ENCODE results near the gene WRAP73.

The WRAP73 gene

DNA sequence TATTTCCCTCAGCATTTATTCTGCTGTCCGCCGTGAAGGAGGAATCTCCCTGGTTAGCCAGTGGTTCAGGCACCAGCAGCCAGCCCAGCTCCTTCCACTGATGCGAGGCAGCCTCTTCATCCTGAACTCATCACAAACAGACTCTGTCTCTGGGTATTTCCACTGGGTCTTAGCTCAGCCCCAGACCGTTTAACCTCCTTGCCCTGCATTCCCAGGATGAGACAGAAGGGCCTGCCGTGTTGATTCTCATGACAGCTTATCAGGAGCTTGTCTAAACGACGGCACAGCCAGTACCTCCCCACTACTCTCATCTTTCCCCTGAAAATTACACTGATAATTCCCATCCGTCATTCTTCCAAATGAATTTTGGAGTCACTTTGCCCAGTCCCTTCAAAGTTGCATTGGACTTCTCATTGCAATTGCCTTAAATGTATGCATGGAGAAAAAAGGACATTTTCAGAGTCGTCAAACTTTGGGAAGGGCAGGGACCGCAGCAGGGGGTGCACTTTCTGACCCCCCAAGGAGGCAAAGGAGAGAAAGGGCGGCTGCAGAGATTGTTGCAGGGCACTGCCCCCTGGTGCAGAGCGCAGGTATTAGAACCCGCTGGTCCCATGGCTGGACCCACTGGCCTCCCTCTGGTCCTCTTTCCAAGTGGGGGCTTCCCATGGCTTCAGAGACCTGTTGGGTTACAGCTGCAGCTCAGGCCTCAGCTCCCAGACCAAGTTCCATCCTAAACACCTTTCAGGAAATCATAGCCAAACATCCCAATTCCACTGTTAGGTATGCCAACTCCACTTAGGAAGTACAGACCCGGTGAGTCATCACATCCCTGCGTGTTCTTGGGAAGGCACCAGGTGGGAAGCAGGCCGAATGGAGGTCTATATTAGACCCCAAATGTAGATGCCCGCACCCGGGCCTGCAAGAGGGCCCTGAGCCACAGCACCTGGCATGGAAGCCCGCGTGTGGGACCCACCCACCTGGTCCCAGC lies 34.9 kb downstream of the WRAP73 start:
- DNase-seq (ENCODE audit: low read depth in 2 of 2, low spot score in 1 of 2): no peak

DNA sequence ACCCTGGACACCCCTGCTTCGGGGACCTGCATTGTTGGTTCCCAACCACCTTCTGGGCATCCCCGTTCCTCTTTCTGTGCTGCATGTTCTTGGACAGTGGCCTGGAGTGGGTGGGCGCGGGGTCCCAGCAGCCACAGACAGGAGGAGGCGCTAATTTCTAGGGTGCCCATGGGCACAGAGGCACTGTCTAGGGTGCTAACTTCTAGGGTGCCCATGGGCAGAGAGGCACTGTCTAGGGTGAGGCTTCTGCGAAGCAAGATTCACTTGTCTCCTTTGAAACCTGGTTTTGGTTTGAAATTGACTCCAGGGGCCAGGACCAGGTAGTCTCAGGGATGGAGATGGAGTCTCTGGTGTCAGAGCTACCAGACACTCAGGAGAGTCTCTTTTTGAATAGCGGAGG lies 37.8 kb downstream of the WRAP73 start:
- DNase-seq (ENCODE audit: low read depth in 2 of 2, low spot score in 1 of 2): no peak

DNA sequence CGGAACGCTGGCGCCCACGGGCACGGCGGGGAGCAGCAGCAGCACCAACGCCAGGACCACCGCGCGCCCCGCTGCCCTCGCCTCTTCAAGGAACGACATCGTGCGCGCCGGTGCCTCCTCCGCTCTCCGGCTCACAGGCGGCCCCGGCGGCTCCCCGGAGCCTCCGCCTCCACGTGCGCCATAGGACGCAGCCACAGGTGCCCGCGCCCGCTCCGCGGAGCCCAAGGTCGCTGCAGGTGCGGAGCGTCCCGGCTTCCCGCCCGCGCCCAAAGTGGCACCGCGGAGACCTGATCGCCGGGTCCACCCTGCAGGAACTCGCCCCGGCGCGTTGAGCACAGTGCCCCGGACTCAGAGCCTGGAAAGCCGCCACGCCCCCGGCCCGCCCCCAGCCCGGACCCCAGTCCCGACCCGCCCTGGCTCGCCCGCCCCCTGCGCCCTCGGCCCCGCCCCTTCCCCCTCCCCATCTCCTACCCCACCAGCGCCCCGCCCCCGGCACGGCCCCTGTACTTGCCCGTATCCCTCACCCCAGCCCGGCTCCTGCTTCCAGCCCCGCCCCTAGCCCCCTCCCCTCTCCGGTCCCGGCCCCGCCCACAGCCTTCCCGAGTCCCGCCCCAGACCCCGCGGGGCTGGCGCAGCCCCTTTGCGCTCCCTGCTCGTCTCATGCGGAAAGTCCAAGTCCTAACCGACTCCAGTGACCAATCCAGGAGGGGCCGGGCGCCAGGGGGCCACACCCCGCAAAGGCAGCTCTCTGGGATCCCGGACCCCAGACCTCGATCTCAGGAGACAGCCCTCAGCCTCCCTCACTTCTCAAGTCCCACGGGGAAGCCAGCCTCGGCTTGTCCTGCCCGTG lies 38.5 kb downstream of the WRAP73 start, which contains the start of gene MEGF6:
TSS of gene MEGF6 (minus strand) at position 339 of the 850 bp plus-strand sequence. CDS start at position 99, 240 bp downstream.
- peak; percentile 31 to 48 for DNase-seq (ENCODE audit: low read depth in 2 of 2, low spot score in 1 of 2)

DNA sequence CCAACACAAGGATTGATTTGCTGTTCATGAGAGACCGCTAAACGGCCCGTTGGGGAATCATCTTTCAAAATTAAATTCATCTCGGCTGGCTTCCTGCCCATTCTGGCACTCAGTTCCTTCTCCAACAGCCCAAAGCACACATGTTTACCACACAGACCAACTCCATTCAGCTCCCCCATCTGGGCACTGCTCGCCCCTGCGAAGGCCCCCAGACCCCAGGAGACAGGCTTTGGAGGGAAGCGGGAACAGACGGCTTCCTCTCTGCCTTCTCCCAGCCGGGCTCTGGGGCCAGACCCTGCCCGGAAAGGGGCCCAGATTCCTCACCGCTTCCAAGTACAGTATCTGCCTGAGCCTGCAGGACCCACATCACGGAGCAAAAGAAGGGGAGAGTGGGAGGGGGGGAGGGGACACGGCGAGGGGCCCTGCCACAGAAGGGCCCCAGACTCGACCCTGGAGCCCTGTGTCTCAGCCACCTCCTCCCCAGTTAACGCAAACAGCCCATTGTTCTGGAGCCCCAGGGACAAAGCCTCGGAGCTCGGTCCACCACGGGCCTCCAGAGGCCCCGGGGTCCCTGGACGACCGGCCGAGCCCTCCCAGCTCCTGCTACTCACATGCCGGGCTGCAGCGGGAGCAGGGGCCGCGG lies 39.3 kb downstream of the WRAP73 start:
- no peak for DNase-seq (ENCODE audit: low read depth in 2 of 2, low spot score in 1 of 2)

DNA sequence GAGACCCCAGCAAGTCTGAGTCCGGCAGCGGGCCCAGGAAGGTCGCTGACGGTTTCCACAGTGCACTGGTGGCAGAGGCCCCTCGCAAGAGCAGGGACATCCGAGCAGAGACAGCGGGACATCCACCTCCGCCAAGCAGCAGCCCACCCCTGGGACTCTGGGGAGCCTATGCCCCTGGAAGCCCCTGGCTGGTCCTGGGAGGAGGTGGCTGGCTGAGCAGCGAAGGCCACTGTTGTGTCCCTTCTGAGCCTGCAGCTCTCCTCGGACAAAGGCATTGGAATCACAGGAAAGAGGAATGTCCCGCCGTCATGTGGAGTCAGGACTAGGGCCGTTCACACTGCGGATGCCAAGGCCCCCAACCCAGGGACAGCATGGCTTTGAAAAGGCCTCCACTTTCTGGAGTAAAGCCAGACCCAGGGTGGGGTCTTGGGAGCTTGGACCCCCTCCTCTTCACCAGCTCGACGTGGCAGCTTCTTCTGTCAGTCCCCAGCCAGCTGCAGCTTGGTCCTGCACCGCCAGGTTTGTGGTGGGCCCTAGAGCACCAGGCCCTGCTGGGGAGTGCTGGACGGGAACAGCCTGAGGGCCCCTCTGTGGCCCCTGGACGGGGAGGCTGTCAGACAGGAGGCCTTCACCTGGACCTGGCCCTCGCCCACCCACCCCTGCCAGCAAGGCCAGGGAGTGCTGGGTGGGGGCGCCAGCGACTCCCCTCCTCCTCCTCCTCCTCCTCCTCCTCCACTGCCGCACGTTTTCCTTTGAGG lies 40.0 kb downstream of the WRAP73 start:
- no peak for DNase-seq (ENCODE audit: low read depth in 2 of 2, low spot score in 1 of 2)

DNA sequence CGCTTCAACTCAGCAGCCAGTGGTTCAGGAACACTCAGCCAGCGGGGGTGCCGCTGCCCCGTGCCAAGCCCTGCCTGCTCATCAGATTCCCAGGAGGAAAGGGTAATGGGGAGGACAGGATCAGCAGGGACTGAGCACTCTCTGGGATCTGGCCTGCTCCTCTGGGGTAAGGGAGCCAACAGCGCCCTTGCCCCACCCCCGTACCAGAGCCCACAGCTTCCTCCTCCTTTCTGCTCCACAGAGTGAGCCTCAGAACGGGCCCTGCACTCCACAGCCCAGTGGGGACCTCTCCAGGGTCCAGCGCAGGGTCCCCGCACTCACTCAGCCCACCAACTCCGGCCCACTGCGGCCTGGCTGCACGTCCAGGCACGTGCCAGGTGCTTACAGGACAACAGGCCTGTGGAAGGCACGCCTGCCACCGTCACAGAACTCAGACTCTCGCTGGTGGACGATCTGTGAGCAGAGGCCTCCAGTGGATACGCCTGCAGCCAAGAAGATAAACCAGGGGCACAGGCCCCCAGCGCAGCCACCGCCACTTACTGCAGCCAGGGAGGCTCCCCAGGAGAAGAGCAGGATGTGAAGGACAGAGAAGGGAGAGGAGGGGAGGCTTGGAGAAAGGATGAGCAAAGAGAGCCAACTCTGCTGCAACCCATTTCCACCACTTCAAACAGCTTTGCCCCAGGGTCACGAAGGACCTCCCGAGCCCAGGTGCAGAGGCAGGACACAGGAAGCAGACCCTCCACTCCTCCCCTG lies 40.7 kb downstream of the WRAP73 start:
- DNase-seq (ENCODE audit: low read depth in 2 of 2, low spot score in 1 of 2): no peak

DNA sequence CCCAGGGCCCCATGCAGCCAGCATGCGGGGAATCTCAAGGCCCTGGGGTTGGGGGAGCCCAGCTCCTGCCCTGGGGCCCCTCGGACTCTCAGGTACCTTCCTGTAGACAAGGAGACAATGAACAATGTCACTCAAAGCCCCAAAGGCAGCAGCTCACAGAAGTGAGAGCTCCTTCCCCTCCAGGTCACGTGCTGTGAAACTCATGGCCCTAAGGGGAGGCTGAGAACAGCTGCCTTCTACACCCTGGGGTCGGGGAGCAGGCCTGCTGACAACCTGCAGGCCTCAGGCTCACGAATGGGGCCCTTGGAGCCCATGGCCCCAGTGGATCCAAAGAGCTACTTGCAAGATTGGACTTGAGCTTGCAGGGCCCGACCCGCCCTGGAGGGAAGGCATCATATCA lies 41.7 kb downstream of the WRAP73 start:
- no peak for DNase-seq (ENCODE audit: low read depth in 2 of 2, low spot score in 1 of 2)

DNA sequence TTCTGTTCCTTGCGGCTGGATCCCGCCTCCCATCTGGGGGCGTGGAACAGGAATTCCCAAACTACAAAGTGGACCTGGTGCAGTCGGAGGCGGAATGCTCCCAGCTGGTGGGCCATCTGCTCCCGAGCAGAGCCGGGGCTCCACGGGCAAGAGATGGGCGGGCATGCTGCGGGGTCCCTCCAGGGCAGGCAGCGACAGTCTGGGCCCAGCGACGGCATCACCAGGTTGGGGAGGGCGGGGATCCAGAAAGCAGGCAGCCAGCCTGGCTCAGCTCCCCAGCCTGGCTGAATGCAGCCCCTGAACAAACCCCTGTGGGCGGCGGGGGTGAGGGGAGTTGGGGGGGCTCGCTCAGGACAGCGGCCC lies 42.2 kb downstream of the WRAP73 start:
- no peak for DNase-seq (ENCODE audit: low read depth in 2 of 2, low spot score in 1 of 2)

DNA sequence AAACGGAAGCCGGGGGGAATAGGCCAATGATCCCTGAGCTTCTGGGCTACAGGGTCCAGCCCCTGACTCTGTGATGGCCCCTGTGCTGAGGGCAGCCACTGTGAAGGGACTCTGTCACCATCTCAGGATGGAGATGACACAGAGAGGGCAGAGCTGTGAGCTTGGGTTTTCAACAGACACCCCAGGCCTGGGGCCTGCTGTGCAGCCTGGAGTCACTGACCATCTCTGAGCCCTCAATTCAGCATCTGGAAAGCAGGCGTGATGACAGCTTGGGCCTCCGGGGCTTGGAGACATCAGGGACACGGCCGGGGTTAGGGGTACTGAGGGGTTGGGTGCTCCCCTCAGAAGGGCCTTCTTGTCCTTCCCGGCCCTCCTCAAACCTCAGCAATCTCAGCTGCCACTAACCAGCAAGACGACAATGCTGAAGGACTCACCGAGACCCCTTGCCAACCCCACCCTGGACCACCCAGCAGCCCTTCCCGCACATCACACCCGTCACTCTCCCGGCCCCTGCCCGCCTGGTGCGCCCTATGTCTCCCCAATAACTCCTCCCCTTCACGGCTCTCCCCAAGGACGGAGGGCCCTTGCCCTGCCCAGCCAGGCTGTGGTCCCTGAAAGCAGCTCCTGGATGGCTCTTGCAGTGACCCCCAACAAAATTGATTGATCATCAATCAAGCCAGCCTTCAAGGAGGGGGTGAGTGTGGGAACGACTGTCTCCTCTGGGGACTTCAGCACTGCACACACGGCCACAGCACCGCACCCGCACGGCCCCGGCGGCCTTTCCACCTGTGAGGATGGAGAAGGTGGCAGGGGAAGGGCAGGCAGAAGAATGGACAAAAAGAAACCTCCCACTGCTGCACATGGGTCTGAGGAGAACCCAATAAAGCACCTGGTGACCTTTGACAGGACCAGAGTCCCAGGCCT lies 42.9 kb downstream of the WRAP73 start:
- DNase-seq (ENCODE audit: low read depth in 2 of 2, low spot score in 1 of 2): no peak

DNA sequence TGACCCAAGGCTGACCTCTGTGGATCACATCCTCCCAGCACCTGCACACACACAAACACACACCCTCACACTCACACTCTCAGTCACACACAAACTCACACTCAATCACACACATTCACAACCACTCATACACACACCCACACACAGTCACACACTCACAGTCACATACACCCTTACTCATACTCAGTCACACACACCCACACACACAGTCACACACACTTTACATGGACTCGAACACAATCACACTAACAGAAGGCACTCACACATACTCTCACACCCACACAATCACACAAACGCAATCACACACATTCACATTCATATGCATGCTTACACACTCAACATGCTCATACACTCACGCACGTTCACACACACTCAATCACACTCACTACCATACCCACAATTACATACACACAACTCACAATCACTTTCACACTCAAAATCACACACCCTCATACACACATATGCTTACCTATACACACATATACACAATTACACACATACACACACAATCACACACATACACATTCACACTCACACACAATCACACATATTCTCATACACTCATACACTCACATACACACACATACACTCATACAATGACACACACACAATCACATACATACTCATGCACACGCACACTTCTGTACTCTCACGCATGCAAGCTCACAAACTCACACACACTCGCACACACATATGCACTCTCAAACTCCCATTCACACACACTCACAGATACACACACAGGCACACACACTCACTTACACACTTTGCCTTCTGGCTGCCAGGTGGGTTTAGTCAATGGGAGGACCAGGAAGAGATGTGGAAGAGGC lies 44.7 kb downstream of the WRAP73 start:
- no peak for DNase-seq (ENCODE audit: low read depth in 2 of 2, low spot score in 1 of 2)

DNA sequence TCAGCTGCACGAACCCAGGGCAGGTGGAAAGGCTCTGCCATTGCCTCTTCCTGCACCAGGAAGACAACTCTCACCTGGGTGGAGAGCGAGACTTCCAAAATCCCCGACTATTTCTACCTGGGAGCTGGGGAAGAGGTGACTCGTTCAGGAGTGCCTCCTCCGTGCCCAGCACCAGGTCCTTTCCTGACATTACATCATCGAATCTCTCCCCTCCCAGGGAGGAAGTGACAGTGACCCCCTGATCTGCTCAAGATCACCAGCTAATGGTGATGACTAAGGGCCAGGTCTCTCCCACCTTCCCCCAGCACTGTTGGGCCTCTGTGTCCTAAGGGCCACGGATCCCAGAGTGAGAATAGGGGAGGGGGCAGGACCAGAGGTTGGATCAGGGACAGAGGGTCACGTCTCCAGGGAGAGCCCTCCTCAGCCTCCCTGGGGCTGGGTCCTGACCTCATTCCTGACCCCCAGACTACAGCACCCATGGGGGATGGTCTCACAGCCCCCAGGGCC lies 45.4 kb downstream of the WRAP73 start:
- no peak for DNase-seq (ENCODE audit: low read depth in 2 of 2, low spot score in 1 of 2)

DNA sequence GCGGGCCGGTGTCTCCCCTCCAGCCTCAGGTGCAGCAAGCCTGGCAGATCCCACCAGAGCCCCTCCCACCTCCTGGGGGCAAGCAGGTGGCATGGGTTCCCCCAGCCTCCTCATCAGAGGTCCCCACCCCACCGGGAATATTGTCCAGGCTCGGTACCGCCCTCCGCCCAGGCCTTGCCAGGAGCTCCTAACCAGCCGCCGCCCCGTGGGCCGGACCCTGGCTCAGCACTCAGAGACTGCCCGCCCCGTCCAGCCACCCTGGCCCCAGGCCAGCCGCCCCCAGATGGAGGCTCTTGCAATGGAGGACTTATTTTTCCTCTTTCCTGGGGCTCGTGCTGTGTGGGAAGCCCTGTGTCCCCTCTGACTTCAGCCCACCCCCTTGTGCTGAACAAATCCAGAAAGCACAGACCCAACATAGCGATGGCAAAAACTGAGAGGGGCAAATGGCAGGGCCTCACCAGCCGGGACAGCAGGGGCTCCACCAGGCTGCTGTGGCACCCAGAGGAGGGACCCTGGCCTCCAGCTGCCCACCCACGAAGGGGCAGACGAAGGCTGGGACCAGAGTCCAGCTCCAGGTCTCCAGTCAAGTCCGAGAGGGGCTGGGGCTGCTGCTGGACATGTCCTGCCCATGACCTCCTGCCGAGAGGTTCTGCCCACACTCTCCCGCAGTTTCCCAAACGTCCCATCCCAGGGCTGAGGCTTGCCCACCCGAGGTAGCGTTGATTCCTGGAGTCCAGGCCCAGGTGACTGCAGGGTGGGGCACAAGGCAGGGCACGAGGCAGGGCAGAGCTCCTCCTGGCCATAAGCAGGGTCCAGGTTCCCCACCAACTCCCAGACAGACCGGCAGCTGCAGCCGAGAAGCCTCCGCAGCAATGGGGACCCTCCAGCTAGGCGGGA lies 46.1 kb downstream of the WRAP73 start:
- DNase-seq (ENCODE audit: low read depth in 2 of 2, low spot score in 1 of 2): no peak

DNA sequence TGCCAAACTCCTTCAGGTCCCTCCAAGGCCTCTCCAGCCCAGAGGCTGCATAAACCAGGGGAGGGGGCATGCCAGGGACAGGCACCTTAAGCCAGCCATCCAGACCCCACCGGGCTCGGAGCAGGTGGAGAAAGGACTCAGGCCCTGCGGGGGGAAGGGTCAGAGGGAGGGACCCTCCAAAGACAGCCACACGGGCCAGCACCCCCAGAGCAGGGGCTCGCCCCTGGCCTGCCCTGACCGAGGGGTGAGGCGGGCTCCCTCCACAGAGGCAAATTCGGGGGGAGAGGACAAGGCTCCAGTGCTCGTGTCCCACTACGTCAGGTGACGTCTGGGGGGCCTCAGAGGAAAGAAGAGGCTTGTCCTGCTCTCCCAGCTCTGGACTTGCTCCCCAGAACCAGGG lies 46.7 kb downstream of the WRAP73 start:
- no peak for DNase-seq (ENCODE audit: low read depth in 2 of 2, low spot score in 1 of 2)

DNA sequence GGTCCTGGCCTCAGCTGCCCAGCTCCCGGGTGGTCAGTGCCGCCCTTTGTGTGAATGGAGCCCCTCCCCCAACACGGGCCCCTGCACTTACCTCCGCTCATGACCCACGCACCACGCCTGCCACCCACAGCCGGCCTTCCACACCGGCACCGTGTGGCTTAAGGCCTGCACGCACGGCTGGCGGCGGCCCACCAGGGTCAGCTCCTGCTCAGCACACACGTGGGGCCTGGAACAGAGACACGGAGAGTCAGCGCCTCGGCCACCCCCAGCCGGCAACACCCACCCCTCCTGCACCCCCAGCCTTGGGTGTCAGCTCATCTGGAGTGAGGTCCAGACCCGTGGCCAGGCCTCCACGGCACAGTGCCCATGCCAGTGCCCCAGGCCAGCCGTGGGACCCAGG lies 47.5 kb downstream of the WRAP73 start:
- DNase-seq (ENCODE audit: low read depth in 2 of 2, low spot score in 1 of 2): no peak

DNA sequence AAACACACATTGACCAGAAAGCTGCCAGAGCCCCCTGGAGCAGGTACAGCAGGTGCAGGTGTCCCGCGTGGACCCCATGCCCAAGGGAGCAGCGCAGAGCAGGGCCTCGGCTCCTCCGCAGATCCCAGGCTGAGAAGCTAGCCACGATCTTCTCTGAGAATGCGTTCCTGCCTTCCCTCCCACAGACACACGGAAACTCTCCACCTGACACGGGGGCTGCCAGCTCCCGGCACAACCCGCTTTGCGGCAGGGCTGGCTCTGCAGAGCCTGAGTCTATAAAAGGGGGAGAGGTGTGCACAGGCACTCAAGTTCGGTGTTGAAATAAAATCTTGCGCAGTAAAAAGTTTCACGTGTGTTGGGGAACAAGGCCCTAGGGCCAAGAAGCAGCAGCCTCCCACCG lies 48.2 kb downstream of the WRAP73 start:
- DNase-seq (ENCODE audit: low read depth in 2 of 2, low spot score in 1 of 2): no peak

DNA sequence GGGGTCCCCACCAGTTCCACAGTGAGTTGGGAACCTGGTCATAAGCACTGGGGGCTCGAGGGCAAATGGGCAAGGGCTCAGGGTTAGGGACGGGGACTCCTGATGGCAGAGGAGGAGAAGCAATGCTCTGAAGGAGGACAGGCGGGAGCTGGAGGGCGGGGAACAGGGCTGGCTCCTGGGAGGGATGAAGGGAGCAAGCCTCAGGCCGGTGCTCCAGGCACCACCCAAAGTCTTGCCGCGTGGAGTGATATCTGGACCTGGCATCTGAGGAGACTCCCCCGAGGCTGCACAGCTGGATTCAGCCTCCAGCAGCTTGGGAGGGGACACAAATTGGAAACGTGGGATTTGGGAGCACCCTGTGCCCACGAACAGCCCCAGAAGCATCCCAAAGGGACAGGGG lies 49.5 kb downstream of the WRAP73 start:
- no peak for DNase-seq (ENCODE audit: low read depth in 2 of 2, low spot score in 1 of 2)

DNA sequence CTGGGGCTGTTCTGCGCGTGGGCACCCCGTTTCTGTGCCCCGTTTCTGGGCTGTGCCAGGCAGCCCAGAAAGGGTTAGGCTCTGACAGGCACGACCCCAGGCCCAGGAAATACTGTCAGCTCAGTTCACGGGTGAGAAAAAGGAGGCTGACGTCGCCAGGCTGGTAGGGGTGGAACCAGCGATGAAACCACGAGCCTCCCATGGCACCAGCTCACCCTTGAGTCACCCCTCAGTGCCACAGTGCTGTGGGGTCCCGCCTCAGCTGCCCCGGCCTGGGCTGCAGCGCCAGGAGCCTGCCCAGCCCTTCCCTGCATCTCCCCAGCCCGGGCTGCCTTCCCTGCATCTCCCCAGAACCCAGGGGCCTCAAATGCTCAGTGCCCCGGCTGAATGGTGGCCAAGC lies 50.1 kb downstream of the WRAP73 start:
- no peak for DNase-seq (ENCODE audit: low read depth in 2 of 2, low spot score in 1 of 2)
